Gastrocnemius medialis (tissue), 4 donors: ENCODE results near the gene CUL9. TPM values are rescaled to one million over a fixed set of nuclear protein-coding genes. Genes with fewer than 3 reads are reported as not detected.

Experiments used
- ATAC-seq, 2 donors: fragments of 150-250 bp; one replicate each; pipeline ENCODE4 v1.9.1; 2016
- DNase-seq, 2 donors: peaks; one replicate each; pipeline ENCODE4 v3.0.0-alpha.2; 2019
- H3K27ac ChIP-seq, 4 donors: fragments of 200-600 bp; sonication (generic); 1 replicate in 1 of 4; 2 replicates in 3 of 4; pipeline ENCODE4 v1.5.1; 2016 to 2018; ENCODE audit warnings: mild to moderate bottlenecking in 2 of 4, moderate library complexity in 1 of 4
- H3K27me3 ChIP-seq, 3 donors: fragments of 200-600 bp; sonication (generic) in 2 of 3; 1 replicate in 1 of 3; 2 replicates in 2 of 3; pipeline versions ENCODE4 v1.5.1 to v1.6.0; 2016 to 2019; ENCODE audit warnings: mild to moderate bottlenecking in 1 of 3, moderate library complexity in 1 of 3
- H3K36me3 ChIP-seq, 2 donors: fragments of 200-600 bp; sonication (generic) in 1 of 2; one replicate each; pipeline ENCODE4 v1.5.1; 2017 to 2018
- H3K4me1 ChIP-seq, 2 donors: fragments of 200-600 bp; sonication (generic) in 1 of 2; one replicate each; pipeline ENCODE4 v1.5.1; 2016 to 2017; ENCODE audit warnings: mild to moderate bottlenecking in 2 of 2
- H3K4me3 ChIP-seq, 4 donors: fragments of 200-600 bp; sonication (generic) in 3 of 4; 1 replicate in 1 of 4; 2 replicates in 3 of 4; pipeline ENCODE4 v1.5.1; 2016 to 2019; ENCODE audit warnings: mild to moderate bottlenecking in 2 of 4
- H3K9me3 ChIP-seq, 3 donors: fragments of 200-600 bp; sonication (generic) in 2 of 3; 1 replicate in 1 of 3; 2 replicates in 2 of 3; pipeline ENCODE4 v1.5.1; 2016 to 2019
- POLR2A ChIP-seq, 2 donors: fragments of 450-650 bp; IDR thresholded peaks; one replicate each; pipeline ENCODE4 v1.6.1; 2017; ENCODE audit warnings: antibody characterized with exemption in 2 of 2, mild to moderate bottlenecking in 2 of 2, moderate library complexity in 2 of 2
- in situ Hi-C, 4 donors: fragments of 200-750 bp; cut with MboI; loops; one replicate each; pipeline versions ENCODE4 v1.15.0 to v1.8.0; 2017; ENCODE audit warnings: low sequenced_read_pairs in 4 of 4
- intact Hi-C: fragments of 100-400 bp; cut with DNase I; formaldehyde crosslinking; loops from one replicate; pipeline ENCODE4 v1.15.1; 2023; ENCODE audit warnings: low total_unique reads
- total RNA-seq, 4 donors: library from RNA; depleted of rRNA; stranded (reverse); fragments of >200 nt; gene quantifications; one replicate each; pipeline versions ENCODE4 v1.1.0 to v1.2.3, GENCODE V29; 2016
- TF ChIP-seq, protein P1 (sequence below), 5 experiments: fragments of 450-650 bp in 3 of 5; fragments of 200-600 bp in 2 of 5; sonication (generic) in 2 of 5; IDR thresholded peaks in 4 of 5; conservative IDR thresholded peaks in 1 of 5; 1 replicate in 4 of 5; 2 replicates in 1 of 5; pipeline ENCODE4 v1.5.1; 2016 to 2019; ENCODE audit warnings: antibody characterized with exemption in 5 of 5, mild to moderate bottlenecking in 3 of 5, moderate library complexity in 3 of 5

The CUL9 gene
- total RNA-seq, 4 donors from 2014 or later, result 5.3 to 20.1 (median 7.1) TPM

- intact Hi-C loops, result loop anchor here (10.0 kb wide), 1 partner anchor 1441 kb away; the partner anchor contains the start of gene TFEB
- no peak overlapping the region for H3K4me3 ChIP-seq
- in situ Hi-C loops, result no loop called here
- ATAC-seq (no peak), DNase-seq (no peak)
- H3K27ac ChIP-seq, result peak overlapping the region; percentile 89 to 98 (median 92)
- TF ChIP-seq POLR2A (IDR thresholded peaks at IDR 0.05), result no peak
- TF ChIP-seq, protein P1, sequence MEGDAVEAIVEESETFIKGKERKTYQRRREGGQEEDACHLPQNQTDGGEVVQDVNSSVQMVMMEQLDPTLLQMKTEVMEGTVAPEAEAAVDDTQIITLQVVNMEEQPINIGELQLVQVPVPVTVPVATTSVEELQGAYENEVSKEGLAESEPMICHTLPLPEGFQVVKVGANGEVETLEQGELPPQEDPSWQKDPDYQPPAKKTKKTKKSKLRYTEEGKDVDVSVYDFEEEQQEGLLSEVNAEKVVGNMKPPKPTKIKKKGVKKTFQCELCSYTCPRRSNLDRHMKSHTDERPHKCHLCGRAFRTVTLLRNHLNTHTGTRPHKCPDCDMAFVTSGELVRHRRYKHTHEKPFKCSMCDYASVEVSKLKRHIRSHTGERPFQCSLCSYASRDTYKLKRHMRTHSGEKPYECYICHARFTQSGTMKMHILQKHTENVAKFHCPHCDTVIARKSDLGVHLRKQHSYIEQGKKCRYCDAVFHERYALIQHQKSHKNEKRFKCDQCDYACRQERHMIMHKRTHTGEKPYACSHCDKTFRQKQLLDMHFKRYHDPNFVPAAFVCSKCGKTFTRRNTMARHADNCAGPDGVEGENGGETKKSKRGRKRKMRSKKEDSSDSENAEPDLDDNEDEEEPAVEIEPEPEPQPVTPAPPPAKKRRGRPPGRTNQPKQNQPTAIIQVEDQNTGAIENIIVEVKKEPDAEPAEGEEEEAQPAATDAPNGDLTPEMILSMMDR (IDR thresholded peaks at IDR 0.05 in 4 of 5, conservative IDR thresholded peaks at IDR 0.05 in 1 of 5), result no peak
- H3K4me1 ChIP-seq, result peaks cover 30 to 34% of the 10 kb centered on the region in 2 donors
- H3K9me3 ChIP-seq, result no peaks in the 10 kb centered on the region
- no peaks in the 10 kb centered on the region for H3K27me3 ChIP-seq
- H3K36me3 ChIP-seq, result peaks cover 0 to 43% of the 10 kb centered on the region in 2 donors
These were observed 6.1 kb upstream of the CUL9 start for GRCh38 chr6:43175676-43176422.

GRCh38 chr6:43176423-43176786, 5.6 kb upstream of the CUL9 start:
- no peak overlapping the region for H3K4me3 ChIP-seq
- peaks cover 34 to 38% of the 10 kb centered on the region in 2 donors for H3K4me1 ChIP-seq
- intact Hi-C loops (loop anchor here (10.0 kb wide), 1 partner anchor 1442 kb away; the partner anchor contains the start of gene TFEB), in situ Hi-C loops (no loop called here)
- DNase-seq, result no peak
- no peak for TF ChIP-seq POLR2A (IDR thresholded peaks at IDR 0.05)
- TF ChIP-seq, protein P1 (IDR thresholded peaks at IDR 0.05 in 4 of 5, conservative IDR thresholded peaks at IDR 0.05 in 1 of 5), result no peak
- H3K36me3 ChIP-seq, result peaks cover 0 to 43% of the 10 kb centered on the region in 2 donors
- ATAC-seq, result no peak
- H3K9me3 ChIP-seq, result no peaks in the 10 kb centered on the region
- no peaks in the 10 kb centered on the region for H3K27me3 ChIP-seq
- H3K27ac ChIP-seq, result peak overlapping the region; percentile 89 to 98 (median 92)

GRCh38 chr6:43178150-43178549, 3.8 kb upstream of the CUL9 start:
- Histone ChIP-seq H3K27ac (no peak overlapping the region), H3K9me3 (no peaks in the 10 kb centered on the region), H3K4me3 (no peak overlapping the region), H3K4me1 (peaks cover 37 to 40% of the 10 kb centered on the region in 2 donors), H3K27me3 (no peaks in the 10 kb centered on the region), H3K36me3 (peaks cover 0 to 43% of the 10 kb centered on the region in 2 donors)
- intact Hi-C loops (loop anchor here (10.0 kb wide), 1 partner anchor 1443 kb away; the partner anchor contains the start of gene TFEB), in situ Hi-C loops (no loop called here)
- no peak for TF ChIP-seq POLR2A (IDR thresholded peaks at IDR 0.05)
- TF ChIP-seq, protein P1 (IDR thresholded peaks at IDR 0.05 in 4 of 5, conservative IDR thresholded peaks at IDR 0.05 in 1 of 5), result no peak
- no peak for DNase-seq
- ATAC-seq, result no peak

GRCh38 chr6:43178951-43179830, 2.8 kb upstream of the CUL9 start:
- TF ChIP-seq POLR2A (IDR thresholded peaks at IDR 0.05), result no peak
- TF ChIP-seq, protein P1 (IDR thresholded peaks at IDR 0.05 in 4 of 5, conservative IDR thresholded peaks at IDR 0.05 in 1 of 5), result no peak
- Histone ChIP-seq H3K27me3 (no peaks in the 10 kb centered on the region), H3K36me3 (peaks cover 0 to 43% of the 10 kb centered on the region in 2 donors), H3K27ac (no peak overlapping the region), H3K9me3 (no peaks in the 10 kb centered on the region), H3K4me3 (no peak overlapping the region), H3K4me1 (peaks cover 30 to 37% of the 10 kb centered on the region in 2 donors)
- no peak for DNase-seq
- ATAC-seq, result no peak
- intact Hi-C loops (loop anchor here (10.0 kb wide), 1 partner anchor 1444 kb away; the partner anchor contains the start of gene TFEB), in situ Hi-C loops (no loop called here)
